ENCODE measurements around the gene CHRNA7.

DNA sequence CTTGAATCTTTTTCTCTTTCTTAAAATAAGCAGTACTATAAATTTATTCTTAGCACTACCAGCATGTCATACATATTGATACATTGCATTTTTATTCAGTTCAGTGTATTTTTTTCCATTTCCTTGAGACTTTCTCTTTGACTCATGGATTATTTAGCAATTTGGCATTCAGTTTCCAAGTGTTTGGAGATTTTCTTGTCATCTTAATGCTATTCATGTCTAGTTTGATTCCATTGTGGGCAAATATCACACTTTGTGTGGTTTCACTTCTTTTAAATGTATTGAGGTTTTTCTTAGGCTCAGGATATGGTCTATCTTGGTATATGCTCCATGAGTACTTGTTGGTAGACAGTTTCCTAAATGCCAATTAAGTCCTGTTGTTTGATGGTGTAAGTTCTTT lies 99.5 kb downstream of the CHRNA7 start:
- TF ChIP-seq CTCF (IDR thresholded peaks at IDR 0.05) (no peak), POLR2A (IDR thresholded peaks at IDR 0.05) (no peak)

All from right lobe of liver (tissue), 4 donors.